NOMO-1 treated with DMSO at 0.1 percent for 48 hours (cell line): Measurements from ENCODE around the gene BBS2.

ENCODE experiments used
- DNase-seq: peaks from one replicate; lab custom pipeline; 2025; ENCODE audit not compliant: unreplicated experiment; lab: John Stamatoyannopoulos, UW

The BBS2 gene

GRCh38 chr16:56436258-56436657 is 83.6 kb downstream of the BBS2 start:
- DNase-seq, result no peak
